GM23338 (cell line): ENCODE measurements around the gene HOXA5.

Experiments
- CREB1 ChIP-seq: fragments of 250-450 bp; sonication (Bioruptor Pico); IDR thresholded peaks from 2 replicates; pipeline ENCODE4 v1.5.0; 2020; ENCODE audit warnings: low read depth, mild to moderate bottlenecking, moderate library complexity
- EZH2 ChIP-seq: fragments of 200-600 bp; sonication (generic); IDR thresholded peaks from one replicate; pipeline ENCODE4 v1.8.0; 2017; ENCODE audit warnings: antibody characterized with exemption, mild to moderate bottlenecking, low read depth; ENCODE audit not compliant: unreplicated experiment
- EZH2phosphoT487 ChIP-seq: fragments of 200-600 bp; sonication (generic); IDR thresholded peaks from one replicate; pipeline ENCODE4 v1.8.1; 2018; ENCODE audit warnings: antibody characterized with exemption; ENCODE audit not compliant: unreplicated experiment
- JUNB ChIP-seq: IDR thresholded peaks from one replicate; pipeline ENCODE4 v1.6.1; 2016; ENCODE audit warnings: antibody characterized with exemption; ENCODE audit not compliant: unreplicated experiment
- POLR2AphosphoS5 ChIP-seq: IDR thresholded peaks from 2 replicates; pipeline ENCODE4 v1.6.1; 2016; ENCODE audit warnings: antibody characterized with exemption, low read depth
- ZNF114 ChIP-seq: fragments of 250-450 bp; sonication (Bioruptor Pico); IDR thresholded peaks from 2 replicates; pipeline ENCODE4 v1.5.0; 2020; ENCODE audit warnings: mild to moderate bottlenecking, moderate library complexity
- TF ChIP-seq, protein P1 (sequence below), 2 experiments: fragments of 200-600 bp in 1 of 2; sonication (generic) in 1 of 2; conservative IDR thresholded peaks; 2 replicates each; pipeline versions ENCODE4 v1.5.1 to v1.6.1; 2016 to 2017; ENCODE audit warnings: antibody characterized with exemption in 2 of 2, low read depth in 2 of 2, mild to moderate bottlenecking in 2 of 2, moderate library complexity in 1 of 2

DNA sequence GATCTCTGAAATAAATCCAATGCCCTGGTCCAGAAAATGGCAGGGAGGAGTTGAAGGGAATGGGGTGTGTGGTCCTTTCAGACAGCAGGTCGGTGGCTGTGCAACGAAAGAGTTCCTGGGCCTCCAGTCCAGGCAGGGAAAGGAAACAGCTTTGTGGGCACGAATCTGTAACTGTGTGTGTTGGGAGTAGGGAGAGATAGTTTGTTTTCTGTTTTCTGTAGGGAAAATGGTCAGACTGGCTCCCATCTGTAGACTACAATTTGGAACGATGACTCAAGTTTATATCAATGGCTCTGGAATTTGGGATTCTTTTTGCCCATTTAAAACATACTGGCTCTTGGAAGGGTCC is 24.4 kb upstream of the HOXA5 start:
- TF ChIP-seq POLR2AphosphoS5 (no peak), EZH2phosphoT487 (no peak), CREB1 (CRISPR knock-in tag) (no peak), JUNB (no peak), EZH2 (peak; percentile 47), ZNF114 (no peak)
- TF ChIP-seq, protein P1, sequence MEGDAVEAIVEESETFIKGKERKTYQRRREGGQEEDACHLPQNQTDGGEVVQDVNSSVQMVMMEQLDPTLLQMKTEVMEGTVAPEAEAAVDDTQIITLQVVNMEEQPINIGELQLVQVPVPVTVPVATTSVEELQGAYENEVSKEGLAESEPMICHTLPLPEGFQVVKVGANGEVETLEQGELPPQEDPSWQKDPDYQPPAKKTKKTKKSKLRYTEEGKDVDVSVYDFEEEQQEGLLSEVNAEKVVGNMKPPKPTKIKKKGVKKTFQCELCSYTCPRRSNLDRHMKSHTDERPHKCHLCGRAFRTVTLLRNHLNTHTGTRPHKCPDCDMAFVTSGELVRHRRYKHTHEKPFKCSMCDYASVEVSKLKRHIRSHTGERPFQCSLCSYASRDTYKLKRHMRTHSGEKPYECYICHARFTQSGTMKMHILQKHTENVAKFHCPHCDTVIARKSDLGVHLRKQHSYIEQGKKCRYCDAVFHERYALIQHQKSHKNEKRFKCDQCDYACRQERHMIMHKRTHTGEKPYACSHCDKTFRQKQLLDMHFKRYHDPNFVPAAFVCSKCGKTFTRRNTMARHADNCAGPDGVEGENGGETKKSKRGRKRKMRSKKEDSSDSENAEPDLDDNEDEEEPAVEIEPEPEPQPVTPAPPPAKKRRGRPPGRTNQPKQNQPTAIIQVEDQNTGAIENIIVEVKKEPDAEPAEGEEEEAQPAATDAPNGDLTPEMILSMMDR (conservative IDR thresholded peaks at IDR 0.05; ENCODE audit: low read depth in 2 of 2) = no peak
